ENCODE measurements around the gene ANKH.

Gene ANKH

GRCh38 chr5:14737291-14737690, 134.3 kb downstream of the ANKH start:
- Histone ChIP-seq H3K9me3 (ENCODE audit: insufficient read depth, low read depth, low read length) (no peaks in the 10 kb centered on the region), H3K27me3 (ENCODE audit: insufficient read depth, low read length) (no peaks in the 10 kb centered on the region), H3K36me3 (ENCODE audit: insufficient read depth, low read depth, low read length) (no peaks in the 10 kb centered on the region), H3K27ac (ENCODE audit: low read length) (no peak overlapping the region), H3K9ac (ENCODE audit: low read depth, low read length) (no peak overlapping the region), H3K4me3 (ENCODE audit: low read length) (no peak overlapping the region), H3K4me1 (ENCODE audit: insufficient read depth, low read length) (peaks cover 14% of the 10 kb centered on the region)

DNA sequence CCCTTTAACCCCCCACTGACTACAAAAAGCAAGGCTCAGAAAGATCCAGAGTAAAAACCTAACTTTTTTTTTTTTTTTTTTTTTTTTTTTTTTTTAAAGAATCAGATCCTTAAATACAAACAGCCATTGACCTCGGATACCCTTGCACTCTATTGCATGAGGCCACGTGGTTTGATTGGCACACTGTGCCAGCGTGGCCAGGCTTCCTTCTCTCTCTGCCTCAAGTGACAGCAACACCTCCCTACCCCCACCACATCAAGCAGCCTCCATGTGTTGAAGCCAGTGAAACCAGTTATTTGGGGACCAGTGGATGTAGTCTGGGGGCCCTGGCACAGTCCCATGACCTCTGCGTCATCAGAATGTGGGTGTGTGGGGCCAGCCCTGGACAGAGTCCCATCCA, 135.6 kb downstream of the ANKH start:
- Histone ChIP-seq H3K27ac (ENCODE audit: low read length) (no peak overlapping the region), H3K27me3 (ENCODE audit: insufficient read depth, low read length) (no peaks in the 10 kb centered on the region), H3K36me3 (ENCODE audit: insufficient read depth, low read depth, low read length) (no peaks in the 10 kb centered on the region), H3K9ac (ENCODE audit: low read depth, low read length) (no peak overlapping the region), H3K9me3 (ENCODE audit: insufficient read depth, low read depth, low read length) (no peaks in the 10 kb centered on the region), H3K4me1 (ENCODE audit: insufficient read depth, low read length) (peaks cover under 1% of the 10 kb centered on the region; the same call in 1 of the 2 replicates), H3K4me3 (ENCODE audit: low read length) (no peak overlapping the region)

DNA sequence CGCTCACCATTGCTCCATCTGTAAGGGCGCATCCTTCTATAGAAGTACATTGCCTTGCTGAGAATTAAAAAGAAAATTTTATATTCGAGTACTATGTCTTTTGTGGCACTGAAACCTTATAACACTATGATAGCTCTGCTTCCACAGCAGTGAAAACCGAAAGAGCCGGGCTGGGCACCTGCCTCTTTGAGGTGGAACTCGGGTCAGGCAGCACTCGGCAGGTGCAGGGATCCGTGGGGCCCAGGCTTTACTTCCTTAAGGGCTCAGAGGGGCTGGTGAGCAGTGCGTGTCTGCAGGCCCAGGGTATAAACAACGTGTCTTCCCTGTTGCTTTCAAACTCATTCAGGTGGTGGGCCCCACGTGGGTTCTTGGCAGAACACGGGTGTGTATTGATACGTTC, 137.2 kb downstream of the ANKH start:
- Histone ChIP-seq H3K4me1 (ENCODE audit: insufficient read depth, low read length) (peaks cover 6% of the 10 kb centered on the region; the same call in 1 of the 2 replicates), H3K4me3 (ENCODE audit: low read length) (no peak overlapping the region), H3K27ac (ENCODE audit: low read length) (no peak overlapping the region), H3K9me3 (ENCODE audit: insufficient read depth, low read depth, low read length) (no peaks in the 10 kb centered on the region), H3K27me3 (ENCODE audit: insufficient read depth, low read length) (no peaks in the 10 kb centered on the region), H3K36me3 (ENCODE audit: insufficient read depth, low read depth, low read length) (no peaks in the 10 kb centered on the region), H3K9ac (ENCODE audit: low read depth, low read length) (no peak overlapping the region)

DNA sequence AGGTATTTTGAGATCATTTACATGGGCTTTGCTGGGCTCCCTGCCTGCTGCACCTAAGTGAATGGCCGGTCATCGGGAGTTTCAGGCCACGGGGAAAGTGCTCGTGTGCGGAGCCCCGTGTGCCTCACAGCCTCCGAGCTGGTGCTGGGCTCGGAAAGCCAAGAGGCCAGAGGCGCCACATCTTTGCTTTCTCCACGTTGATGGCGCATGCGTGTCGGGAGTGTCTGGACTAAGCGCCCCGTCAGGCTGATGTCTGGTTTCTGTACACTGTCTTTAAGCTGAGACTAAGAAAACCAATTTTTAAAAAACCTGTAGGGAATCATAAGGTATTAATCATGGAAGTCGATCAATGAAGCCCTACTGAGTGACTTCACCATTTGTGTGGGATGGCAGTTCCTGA, 137.9 kb downstream of the ANKH start:
- H3K27ac ChIP-seq (ENCODE audit: low read length) = no peak overlapping the region
- no peak overlapping the region for H3K4me3 ChIP-seq (ENCODE audit: low read length)
- no peaks in the 10 kb centered on the region for H3K9me3 ChIP-seq (ENCODE audit: insufficient read depth, low read depth, low read length)
- peaks cover 8% of the 10 kb centered on the region; the same call in 1 of the 2 replicates for H3K4me1 ChIP-seq (ENCODE audit: insufficient read depth, low read length)
- H3K36me3 ChIP-seq (ENCODE audit: insufficient read depth, low read depth, low read length) = no peaks in the 10 kb centered on the region
- no peak overlapping the region for H3K9ac ChIP-seq (ENCODE audit: low read depth, low read length)
- H3K27me3 ChIP-seq (ENCODE audit: insufficient read depth, low read length) = no peaks in the 10 kb centered on the region

DNA sequence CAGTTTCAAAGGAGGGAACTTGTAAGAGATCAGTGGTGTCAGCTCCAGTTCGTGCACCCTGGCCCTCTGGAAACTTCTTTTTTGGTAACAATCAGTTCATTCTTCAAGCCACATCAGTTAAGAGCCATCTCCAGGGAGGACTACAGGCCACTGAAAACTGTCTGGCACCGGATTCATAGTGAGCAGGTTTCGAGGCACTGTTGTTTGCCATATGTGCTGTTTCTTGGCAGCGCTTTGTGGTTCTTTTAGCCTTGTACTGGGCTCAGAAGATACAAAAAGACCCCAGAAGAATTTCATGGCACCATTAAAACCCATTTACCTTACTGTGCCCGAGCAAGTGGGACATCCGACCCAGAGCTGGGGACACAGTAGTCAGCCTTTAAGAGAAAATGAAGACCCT, 138.6 kb downstream of the ANKH start:
- Histone ChIP-seq H3K27me3 (ENCODE audit: insufficient read depth, low read length) (no peaks in the 10 kb centered on the region), H3K9ac (ENCODE audit: low read depth, low read length) (no peak overlapping the region), H3K36me3 (ENCODE audit: insufficient read depth, low read depth, low read length) (no peaks in the 10 kb centered on the region), H3K4me3 (ENCODE audit: low read length) (no peak overlapping the region), H3K27ac (ENCODE audit: low read length) (no peak overlapping the region), H3K9me3 (ENCODE audit: insufficient read depth, low read depth, low read length) (no peaks in the 10 kb centered on the region), H3K4me1 (ENCODE audit: insufficient read depth, low read length) (peaks cover 12% of the 10 kb centered on the region; the same call in 1 of the 2 replicates)

DNA sequence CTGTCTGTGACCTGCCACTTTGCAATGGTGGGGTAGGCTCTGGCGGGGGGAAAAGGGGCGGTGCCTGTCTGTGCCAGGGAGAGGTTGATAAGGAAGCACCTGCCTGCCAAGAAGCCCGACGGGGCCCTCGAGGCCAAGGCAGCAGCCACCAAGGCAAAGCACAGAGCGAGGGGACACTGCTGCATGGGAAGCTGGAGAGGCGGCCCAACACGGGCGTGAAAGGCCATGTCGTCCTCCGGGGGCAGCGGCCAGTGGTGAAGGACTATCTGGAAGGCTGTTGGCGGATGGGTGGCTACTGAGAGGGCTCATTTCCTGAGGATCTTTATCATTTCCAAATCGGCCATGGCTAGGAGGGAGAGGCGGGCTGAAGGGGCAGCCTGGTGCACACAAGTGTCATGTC, 140.7 kb downstream of the ANKH start:
- Histone ChIP-seq H3K9me3 (ENCODE audit: insufficient read depth, low read depth, low read length) (no peaks in the 10 kb centered on the region), H3K9ac (ENCODE audit: low read depth, low read length) (no peak overlapping the region), H3K4me1 (ENCODE audit: insufficient read depth, low read length) (peaks cover 21% of the 10 kb centered on the region), H3K27ac (ENCODE audit: low read length) (no peak overlapping the region), H3K27me3 (ENCODE audit: insufficient read depth, low read length) (no peaks in the 10 kb centered on the region), H3K4me3 (ENCODE audit: low read length) (no peak overlapping the region), H3K36me3 (ENCODE audit: insufficient read depth, low read depth, low read length) (no peaks in the 10 kb centered on the region)

DNA sequence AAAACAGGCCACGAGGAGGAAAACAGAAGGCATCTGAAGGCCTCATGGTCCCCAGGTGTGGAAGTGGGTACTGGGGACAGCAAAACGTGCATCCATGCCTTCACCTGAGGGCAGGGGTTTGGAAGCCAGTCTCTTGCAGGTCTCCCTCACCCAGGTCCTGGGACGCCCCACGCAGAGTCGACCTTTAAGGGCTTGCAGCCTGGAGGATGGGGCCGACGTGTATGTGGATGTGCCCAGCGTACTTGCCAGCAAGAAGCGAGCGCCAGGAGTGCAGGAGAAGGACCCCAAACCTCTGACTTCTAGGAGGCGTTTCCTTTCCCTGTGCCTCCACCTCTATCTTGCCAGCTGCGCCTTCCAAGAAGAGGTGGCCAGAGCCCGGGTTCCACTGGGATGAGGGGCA, 141.1 kb downstream of the ANKH start:
- H3K27me3 ChIP-seq (ENCODE audit: insufficient read depth, low read length) = no peaks in the 10 kb centered on the region
- H3K9me3 ChIP-seq (ENCODE audit: insufficient read depth, low read depth, low read length) = no peaks in the 10 kb centered on the region
- no peak overlapping the region for H3K27ac ChIP-seq (ENCODE audit: low read length)
- H3K36me3 ChIP-seq (ENCODE audit: insufficient read depth, low read depth, low read length) = no peaks in the 10 kb centered on the region
- H3K4me1 ChIP-seq (ENCODE audit: insufficient read depth, low read length) = peaks cover 22% of the 10 kb centered on the region
- no peak overlapping the region for H3K9ac ChIP-seq (ENCODE audit: low read depth, low read length)
- H3K4me3 ChIP-seq (ENCODE audit: low read length) = no peak overlapping the region

DNA sequence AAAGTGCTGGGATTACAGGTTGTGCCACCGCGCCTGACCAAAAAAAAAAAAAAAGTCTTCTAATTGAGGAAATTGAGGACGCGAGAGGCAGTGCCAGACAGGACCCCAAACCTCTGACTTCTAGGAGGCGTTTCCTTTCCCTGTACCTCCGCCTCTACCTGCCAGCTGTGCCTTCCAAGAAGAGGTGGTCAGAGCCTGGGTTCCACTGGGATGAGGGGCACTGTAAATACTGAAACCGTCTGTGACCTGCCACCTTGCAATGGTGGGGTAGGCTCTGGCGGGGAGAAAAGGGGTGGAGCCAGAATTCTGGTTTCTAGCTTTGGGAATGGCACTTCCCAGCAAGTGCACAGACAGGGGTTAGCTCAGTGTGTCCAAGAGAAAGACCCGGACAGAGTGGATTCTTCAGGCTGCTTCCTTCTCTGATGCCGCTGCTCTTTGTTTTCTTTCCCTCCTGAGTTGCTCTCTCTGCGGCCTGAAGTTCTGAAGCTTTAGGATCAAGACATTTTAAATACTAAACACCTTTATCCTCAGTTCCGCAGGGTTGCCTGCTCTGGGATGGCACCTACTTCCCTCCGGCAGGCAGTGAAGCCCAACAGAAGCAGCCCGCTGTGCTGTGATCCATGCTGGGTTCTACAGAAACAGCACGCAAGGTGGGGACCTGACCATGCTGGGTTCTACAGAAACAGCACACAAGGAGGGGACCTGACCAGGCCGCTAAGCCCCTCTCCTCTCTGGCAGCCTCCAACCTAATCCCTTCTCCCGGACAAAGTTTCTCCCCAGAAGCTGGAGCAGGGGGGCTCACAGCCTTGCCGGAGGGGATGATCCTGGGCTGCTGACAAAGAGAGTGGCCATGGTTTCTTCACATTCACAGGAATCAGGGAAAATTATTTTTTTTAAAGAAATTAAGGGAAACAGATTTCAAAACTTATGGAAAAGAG, 141.9 kb downstream of the ANKH start:
- no peak overlapping the region for H3K4me3 ChIP-seq (ENCODE audit: low read length)
- H3K9ac ChIP-seq (ENCODE audit: low read depth, low read length) = no peak overlapping the region
- H3K36me3 ChIP-seq (ENCODE audit: insufficient read depth, low read depth, low read length) = no peaks in the 10 kb centered on the region
- no peaks in the 10 kb centered on the region for H3K9me3 ChIP-seq (ENCODE audit: insufficient read depth, low read depth, low read length)
- H3K27me3 ChIP-seq (ENCODE audit: insufficient read depth, low read length) = no peaks in the 10 kb centered on the region
- peaks cover 22% of the 10 kb centered on the region for H3K4me1 ChIP-seq (ENCODE audit: insufficient read depth, low read length)
- no peak overlapping the region for H3K27ac ChIP-seq (ENCODE audit: low read length)

DNA sequence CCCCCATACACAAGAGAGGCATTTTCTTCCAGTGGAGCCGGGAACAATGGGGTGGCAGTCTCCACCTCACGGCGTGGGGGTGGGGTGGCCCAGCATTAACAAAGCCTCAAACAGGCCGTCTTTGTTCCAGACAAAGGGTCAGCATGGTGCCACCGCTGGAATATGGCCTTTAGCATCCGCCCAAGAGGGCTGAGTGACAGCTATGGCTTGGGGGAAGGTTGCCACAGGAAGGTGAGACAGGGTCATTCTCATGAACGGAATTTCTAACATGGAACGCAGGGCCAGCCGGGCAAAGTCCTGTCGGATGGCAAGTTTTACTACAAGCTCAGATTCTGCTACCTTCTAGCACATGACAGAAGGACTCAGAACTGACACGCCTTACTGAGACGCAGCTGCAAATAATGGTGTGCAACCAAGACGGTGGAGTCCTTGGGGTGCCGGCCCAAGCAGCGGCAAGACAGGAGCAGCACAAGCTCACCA, 143.1 kb downstream of the ANKH start:
- Histone ChIP-seq H3K36me3 (ENCODE audit: insufficient read depth, low read depth, low read length) (no peaks in the 10 kb centered on the region), H3K27me3 (ENCODE audit: insufficient read depth, low read length) (no peaks in the 10 kb centered on the region), H3K9me3 (ENCODE audit: insufficient read depth, low read depth, low read length) (no peaks in the 10 kb centered on the region), H3K9ac (ENCODE audit: low read depth, low read length) (peak overlapping the region; percentile 69; the same call in 1 of the 2 replicates), H3K4me3 (ENCODE audit: low read length) (peak overlapping the region; percentile 43), H3K4me1 (ENCODE audit: insufficient read depth, low read length) (peaks cover 22% of the 10 kb centered on the region), H3K27ac (ENCODE audit: low read length) (peak overlapping the region; percentile 66)

GRCh38 chr5:14727928-14728458, 143.6 kb downstream of the ANKH start:
- Histone ChIP-seq H3K27me3 (ENCODE audit: insufficient read depth, low read length) (no peaks in the 10 kb centered on the region), H3K9me3 (ENCODE audit: insufficient read depth, low read depth, low read length) (no peaks in the 10 kb centered on the region), H3K9ac (ENCODE audit: low read depth, low read length) (peak overlapping the region; percentile 69), H3K4me3 (ENCODE audit: low read length) (peak overlapping the region; percentile 43), H3K27ac (ENCODE audit: low read length) (peak overlapping the region; percentile 66), H3K4me1 (ENCODE audit: insufficient read depth, low read length) (peaks cover 22% of the 10 kb centered on the region), H3K36me3 (ENCODE audit: insufficient read depth, low read depth, low read length) (no peaks in the 10 kb centered on the region)

DNA sequence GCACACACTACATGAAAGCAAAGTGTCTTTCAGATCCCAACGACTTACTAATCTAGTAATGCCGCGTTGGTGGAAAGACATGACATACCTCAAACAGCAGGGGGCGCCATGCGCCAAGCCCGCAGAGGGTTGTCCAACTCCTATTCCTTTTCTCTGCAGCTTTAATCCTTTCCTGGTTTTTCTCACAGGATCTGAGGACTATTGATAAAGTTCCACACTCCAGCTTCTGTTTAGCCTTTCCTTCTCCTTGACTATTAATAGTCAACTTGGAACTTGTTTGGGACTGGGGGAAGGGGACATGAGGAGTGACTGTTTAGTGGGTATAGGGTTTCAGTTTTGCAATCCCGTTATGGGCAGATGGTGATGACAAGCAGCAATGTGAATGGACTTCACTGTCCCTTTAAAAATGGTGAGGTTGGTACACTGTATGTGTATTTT, 144.1 kb downstream of the ANKH start:
- Histone ChIP-seq H3K4me3 (ENCODE audit: low read length) (peak overlapping the region; percentile 43), H3K4me1 (ENCODE audit: insufficient read depth, low read length) (peaks cover 22% of the 10 kb centered on the region), H3K27me3 (ENCODE audit: insufficient read depth, low read length) (no peaks in the 10 kb centered on the region), H3K9ac (ENCODE audit: low read depth, low read length) (peak overlapping the region; percentile 69; the same call in 1 of the 2 replicates), H3K36me3 (ENCODE audit: insufficient read depth, low read depth, low read length) (no peaks in the 10 kb centered on the region), H3K9me3 (ENCODE audit: insufficient read depth, low read depth, low read length) (no peaks in the 10 kb centered on the region), H3K27ac (ENCODE audit: low read length) (no peak overlapping the region)
